ENCODE results near the gene PLA2R1. TPM values are rescaled to one million over a fixed set of nuclear protein-coding genes. Genes with fewer than 3 reads are reported as not detected.

PLA2R1 gene
- polyA plus RNA-seq, 3 donors, result not detected

- no peak for DNase-seq
- no peaks in the 10 kb centered on the region for H3K9me3 Mint-ChIP-seq
- no peak overlapping the region for H3K4me3 ChIP-seq (replicated peaks in 1 of 3; ENCODE audit: low read depth in 2 of 3, low read length in 3 of 3)
- H3K4me3 Mint-ChIP-seq, result no peak overlapping the region
- WGBS (ENCODE audit: insufficient coverage), result no CpG with 5 or more reads among the region's 2 CpGs
- H4K20me1 ChIP-seq (ENCODE audit: insufficient read depth, low read length), result no peaks in the 10 kb centered on the region
- intact Hi-C loops (cut with micrococcal nuclease), result no loop called here
- no peak overlapping the region for H3K9ac ChIP-seq (ENCODE audit: insufficient read depth, low read length, poor library complexity, severe bottlenecking)
- H3K27ac ChIP-seq (ENCODE audit: low read depth in 1 of 2, low read length in 2 of 2), result no peak overlapping the region
- no peaks in the 10 kb centered on the region for H3K36me3 ChIP-seq (replicated peaks in 1 of 2; ENCODE audit: control insufficient read depth in 1 of 2, insufficient read depth in 2 of 2, low read length in 2 of 2)
- peaks cover 0 to 4% (median 2%) of the 10 kb centered on the region in 3 donors for H3K27me3 Mint-ChIP-seq (ENCODE audit: low read depth in 3 of 3)
- TF ChIP-seq, protein P1, sequence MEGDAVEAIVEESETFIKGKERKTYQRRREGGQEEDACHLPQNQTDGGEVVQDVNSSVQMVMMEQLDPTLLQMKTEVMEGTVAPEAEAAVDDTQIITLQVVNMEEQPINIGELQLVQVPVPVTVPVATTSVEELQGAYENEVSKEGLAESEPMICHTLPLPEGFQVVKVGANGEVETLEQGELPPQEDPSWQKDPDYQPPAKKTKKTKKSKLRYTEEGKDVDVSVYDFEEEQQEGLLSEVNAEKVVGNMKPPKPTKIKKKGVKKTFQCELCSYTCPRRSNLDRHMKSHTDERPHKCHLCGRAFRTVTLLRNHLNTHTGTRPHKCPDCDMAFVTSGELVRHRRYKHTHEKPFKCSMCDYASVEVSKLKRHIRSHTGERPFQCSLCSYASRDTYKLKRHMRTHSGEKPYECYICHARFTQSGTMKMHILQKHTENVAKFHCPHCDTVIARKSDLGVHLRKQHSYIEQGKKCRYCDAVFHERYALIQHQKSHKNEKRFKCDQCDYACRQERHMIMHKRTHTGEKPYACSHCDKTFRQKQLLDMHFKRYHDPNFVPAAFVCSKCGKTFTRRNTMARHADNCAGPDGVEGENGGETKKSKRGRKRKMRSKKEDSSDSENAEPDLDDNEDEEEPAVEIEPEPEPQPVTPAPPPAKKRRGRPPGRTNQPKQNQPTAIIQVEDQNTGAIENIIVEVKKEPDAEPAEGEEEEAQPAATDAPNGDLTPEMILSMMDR (IDR thresholded peaks at IDR 0.05), result no peak
- no peaks in the 10 kb centered on the region for H3K27me3 ChIP-seq (ENCODE audit: control insufficient read depth in 2 of 2, insufficient read depth in 2 of 2, low read length in 2 of 2)
- H3K9me3 ChIP-seq (replicated peaks in 1 of 2; ENCODE audit: control insufficient read depth in 1 of 2, insufficient read depth in 1 of 2, low read length in 2 of 2), result no peaks in the 10 kb centered on the region
- peaks cover 8% of the 10 kb centered on the region for H3K4me1 Mint-ChIP-seq
- no peak overlapping the region for H2AFZ ChIP-seq (ENCODE audit: insufficient read depth, low read depth, low read length, poor library complexity, severe bottlenecking)
- no peak overlapping the region for H3K27ac Mint-ChIP-seq
- H3K36me3 Mint-ChIP-seq, result no peaks in the 10 kb centered on the region
- H3K4me1 ChIP-seq (ENCODE audit: control insufficient read depth in 1 of 2, insufficient read depth in 2 of 2, low read length in 2 of 2), result no peaks in the 10 kb centered on the region
- no peaks in the 10 kb centered on the region for H3K79me2 ChIP-seq (ENCODE audit: insufficient read depth, low read length)
- H3K4me2 ChIP-seq (replicated peaks; ENCODE audit: extremely low read depth, low read length, poor library complexity, severe bottlenecking), result no peak overlapping the region
These were observed 109.1 kb downstream of the PLA2R1 start for GRCh38 chr2:159953136-159953823.

DNA sequence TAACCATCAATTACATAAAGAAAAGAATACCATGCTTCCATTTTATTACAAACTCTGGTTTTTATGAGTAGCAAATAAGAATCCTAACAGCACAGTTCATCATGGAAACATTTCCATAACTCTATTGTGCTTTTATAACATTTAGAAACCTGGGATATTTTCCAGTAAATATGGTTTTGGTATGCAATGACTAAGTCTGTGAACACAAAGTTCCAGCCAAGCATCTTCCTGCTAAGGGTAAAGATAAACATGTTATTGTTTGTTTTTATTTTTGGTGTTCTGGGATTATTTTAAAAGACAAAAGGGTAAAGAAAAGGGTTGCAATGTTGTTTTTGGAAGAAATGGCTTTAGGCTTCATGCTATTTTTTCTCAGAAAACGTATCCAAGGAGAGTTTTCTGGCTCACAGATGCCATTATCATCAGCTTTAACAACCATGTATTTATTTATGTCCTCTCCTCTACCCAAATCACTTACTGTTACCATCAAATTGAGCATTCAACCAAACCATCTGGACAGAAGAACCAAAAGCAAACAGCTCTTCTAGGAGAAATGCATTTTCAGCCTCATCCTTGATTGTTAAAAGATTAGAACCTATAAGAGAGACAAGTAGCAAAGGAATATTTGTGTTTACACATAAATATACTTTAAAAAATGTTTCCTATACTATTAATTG, 116.0 kb downstream of the PLA2R1 start:
- Mint-ChIP-seq H3K4me3 (no peak overlapping the region), H3K9me3 (no peaks in the 10 kb centered on the region)

More for the DNA sequence above, 116.0 kb downstream of the PLA2R1 start:
- Mint-ChIP-seq H3K27ac (no peak overlapping the region), H3K36me3 (no peaks in the 10 kb centered on the region), H3K4me1 (peaks cover 4% of the 10 kb centered on the region), H3K27me3 (ENCODE audit: low read depth in 3 of 3) (peaks cover 0 to 8% (median 2%) of the 10 kb centered on the region in 3 donors)
- DNase-seq, result no peak
- no peak overlapping the region for H3K4me2 ChIP-seq (replicated peaks; ENCODE audit: extremely low read depth, low read length, poor library complexity, severe bottlenecking)
- TF ChIP-seq, protein P1 (IDR thresholded peaks at IDR 0.05), result no peak
- no peak overlapping the region for H2AFZ ChIP-seq (ENCODE audit: insufficient read depth, low read depth, low read length, poor library complexity, severe bottlenecking)
- H3K79me2 ChIP-seq (ENCODE audit: insufficient read depth, low read length), result no peaks in the 10 kb centered on the region
- no peaks in the 10 kb centered on the region for H3K36me3 ChIP-seq (replicated peaks in 1 of 2; ENCODE audit: control insufficient read depth in 1 of 2, insufficient read depth in 2 of 2, low read length in 2 of 2)
- no peak overlapping the region for H3K27ac ChIP-seq (ENCODE audit: low read depth in 1 of 2, low read length in 2 of 2)
- no peak overlapping the region for H3K4me3 ChIP-seq (replicated peaks in 1 of 3; ENCODE audit: low read depth in 2 of 3, low read length in 3 of 3)
- H3K9me3 ChIP-seq (replicated peaks in 1 of 2; ENCODE audit: control insufficient read depth in 1 of 2, insufficient read depth in 1 of 2, low read length in 2 of 2), result no peaks in the 10 kb centered on the region
- H3K4me1 ChIP-seq (ENCODE audit: control insufficient read depth in 1 of 2, insufficient read depth in 2 of 2, low read length in 2 of 2), result no peaks in the 10 kb centered on the region
- no peaks in the 10 kb centered on the region for H4K20me1 ChIP-seq (ENCODE audit: insufficient read depth, low read length)
- no peak overlapping the region for H3K9ac ChIP-seq (ENCODE audit: insufficient read depth, low read length, poor library complexity, severe bottlenecking)
- no peaks in the 10 kb centered on the region for H3K27me3 ChIP-seq (ENCODE audit: control insufficient read depth in 2 of 2, insufficient read depth in 2 of 2, low read length in 2 of 2)
- WGBS (ENCODE audit: insufficient coverage), result 80% methylated on average over 1 of the region's 1 CpG
- intact Hi-C loops (cut with micrococcal nuclease), result no loop called here

Measured in CD14-positive monocyte (primary cell).